Stimulated activated CD4-positive, alpha-beta T cell treated with anti-CD3 and anti-CD28 coated beads, TNF-alpha, amount 100 ng/mL, for 1 hour (primary cell): ENCODE measurements around the gene AFG1L.
"Not testable (repeated sequence)": the region's sequence is repeated elsewhere in the genome, so short reads cannot be mapped to it uniquely, and the experiment has no call there.

Source experiments
- DNase-seq, 3 donors: peaks; one replicate each; pipeline ENCODE4 v3.0.0-alpha.2; 2020; ENCODE audit warnings: low read depth in 3 of 3, low spot score in 1 of 3

Gene AFG1L

GRCh38 chr6:108407904-108408827 lies 113.3 kb downstream of the AFG1L start:
- no peak for DNase-seq

DNA sequence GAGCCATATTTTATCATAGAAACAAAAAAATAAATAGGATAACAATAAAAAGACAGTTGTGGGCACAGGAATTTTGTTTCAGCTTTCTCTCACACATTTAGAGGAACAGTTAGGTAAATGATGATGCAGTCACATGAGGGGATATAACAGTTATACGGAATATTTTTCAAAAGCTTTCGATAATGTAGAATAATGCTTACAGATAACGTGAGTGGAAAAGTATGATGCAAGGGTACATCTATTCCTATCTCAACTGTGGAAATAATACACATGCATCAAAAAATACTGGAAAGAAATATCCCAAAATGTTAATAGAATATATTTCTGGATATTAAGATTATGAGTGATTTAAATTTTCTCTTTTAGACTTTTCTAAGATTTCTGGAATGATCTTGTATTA lies 114.0 kb downstream of the AFG1L start:
- no peak for DNase-seq

DNA sequence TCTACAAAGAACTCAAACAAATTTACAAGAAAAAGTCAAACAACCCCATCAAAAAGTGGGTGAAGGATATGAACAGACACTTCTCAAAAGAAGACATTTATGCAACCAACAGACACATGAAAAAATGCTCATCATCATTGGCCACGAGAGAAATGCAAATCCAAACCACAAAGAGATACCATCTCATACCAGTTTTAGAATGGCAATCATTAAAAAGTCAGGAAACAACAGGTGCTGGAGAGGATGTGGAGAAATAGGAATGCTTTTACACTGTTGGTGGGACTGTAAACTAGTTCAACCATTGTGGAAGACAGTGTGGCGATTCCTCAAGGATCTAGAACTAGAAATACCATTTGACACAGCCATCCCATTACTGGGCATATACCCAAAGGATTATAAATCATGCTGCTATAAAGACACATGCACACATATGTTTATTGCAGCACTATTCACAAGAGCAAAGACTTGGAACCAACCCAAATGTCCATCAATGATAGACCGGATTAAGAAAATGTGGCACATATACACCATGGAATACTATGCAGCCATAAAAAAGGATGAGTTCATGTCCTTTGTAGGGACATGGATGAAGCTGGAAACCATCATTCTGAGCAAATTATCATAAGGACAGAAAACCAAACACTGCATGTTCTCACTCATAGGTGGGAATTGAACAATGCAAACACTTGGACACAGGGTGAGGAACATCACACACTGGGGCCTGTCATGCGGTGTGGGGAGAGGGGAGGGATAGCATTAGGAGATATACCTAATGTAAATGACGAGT lies 121.4 kb downstream of the AFG1L start:
- DNase-seq = not testable (repeated sequence)

GRCh38 chr6:108417027-108417426 lies 122.2 kb downstream of the AFG1L start:
- DNase-seq = no peak

DNA sequence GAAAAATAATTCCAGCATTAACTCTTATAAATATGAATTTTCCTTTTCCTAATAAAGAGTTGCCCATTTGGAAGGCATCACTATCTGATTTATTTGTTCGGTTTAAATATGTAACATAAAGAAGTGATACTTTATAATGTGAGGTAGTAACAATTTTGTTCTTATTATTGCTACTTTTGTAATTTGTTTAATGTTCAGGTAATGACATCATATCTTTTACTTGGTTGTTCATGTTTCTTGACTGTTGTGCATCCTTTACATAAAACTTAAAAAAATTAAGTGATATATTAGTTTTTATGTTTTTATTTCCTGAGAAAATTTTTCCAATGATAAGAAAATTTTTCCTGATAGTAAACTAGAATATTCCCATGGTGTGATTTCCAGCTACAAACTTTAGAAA lies 124.6 kb downstream of the AFG1L start:
- no peak for DNase-seq

- DNase-seq = no peak
Measured at GRCh38 chr6:108419934-108420609, 125.2 kb downstream of the AFG1L start.

DNA sequence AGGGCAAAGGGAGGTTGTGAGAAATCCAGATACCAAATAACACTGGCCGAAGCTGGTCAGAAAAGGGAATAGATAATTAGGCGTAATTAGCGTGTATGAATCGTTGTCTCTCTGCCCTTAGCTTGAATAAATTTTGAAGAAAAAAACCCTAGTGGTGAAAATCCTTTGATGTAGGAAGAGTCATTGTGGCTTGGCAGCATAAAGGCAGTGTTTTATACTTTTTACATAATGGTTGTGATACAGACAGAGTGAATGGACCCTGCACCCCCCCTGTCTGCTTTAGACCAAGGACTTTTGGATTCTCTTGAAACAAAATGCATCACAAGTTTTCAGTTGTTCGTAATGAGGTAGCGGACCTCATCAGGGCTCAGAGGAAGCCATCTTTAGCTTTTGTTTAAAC lies 126.5 kb downstream of the AFG1L start:
- no peak for DNase-seq

- no peak for DNase-seq
Measured at GRCh38 chr6:108423982-108424705, 129.3 kb downstream of the AFG1L start.

GRCh38 chr6:108425428-108425827 lies 130.6 kb downstream of the AFG1L start:
- DNase-seq = no peak

DNA sequence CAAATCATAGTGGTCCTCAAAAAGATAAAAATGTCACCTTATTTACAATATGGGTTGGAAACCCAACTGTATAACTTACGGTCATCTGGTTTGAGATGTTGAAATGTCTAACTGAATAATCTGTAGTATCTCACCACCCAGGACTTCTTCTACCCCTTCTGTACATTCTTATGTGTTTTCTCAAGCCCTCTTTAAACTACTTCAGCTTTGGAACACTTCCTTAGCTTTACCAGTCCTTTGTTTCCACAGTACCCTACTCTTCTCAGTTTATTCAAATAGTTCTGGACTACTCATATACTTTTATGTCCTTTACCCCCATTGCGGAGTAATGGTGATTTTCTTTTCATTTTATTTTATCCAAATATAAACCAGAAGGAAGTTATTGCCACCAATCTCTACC lies 137.3 kb downstream of the AFG1L start:
- no peak for DNase-seq

GRCh38 chr6:108432792-108433191 lies 137.9 kb downstream of the AFG1L start:
- no peak for DNase-seq

DNA sequence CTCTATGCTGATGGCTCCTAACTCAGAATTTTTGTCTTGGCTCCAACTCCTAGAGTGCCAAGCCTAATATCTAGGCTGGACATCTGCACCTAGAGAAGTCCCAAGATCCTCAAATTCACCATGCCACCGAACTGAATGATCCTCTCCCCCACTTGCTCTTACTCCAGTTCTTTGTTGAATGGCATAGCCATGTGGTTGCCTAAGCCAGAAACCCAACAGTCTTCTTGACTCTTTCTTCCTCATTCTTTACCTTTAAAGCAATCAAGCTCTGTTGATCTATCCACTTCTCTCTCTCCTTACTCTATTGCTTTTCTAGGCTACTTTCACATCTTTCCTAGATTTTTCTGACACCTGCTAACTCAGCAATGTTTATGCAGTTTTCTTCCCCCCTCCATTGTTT lies 139.4 kb downstream of the AFG1L start:
- DNase-seq = no peak

GRCh38 chr6:108435391-108435790 lies 140.5 kb downstream of the AFG1L start:
- DNase-seq = no peak

- no peak for DNase-seq
Measured at GRCh38 chr6:108436771-108437170, 141.9 kb downstream of the AFG1L start.

DNA sequence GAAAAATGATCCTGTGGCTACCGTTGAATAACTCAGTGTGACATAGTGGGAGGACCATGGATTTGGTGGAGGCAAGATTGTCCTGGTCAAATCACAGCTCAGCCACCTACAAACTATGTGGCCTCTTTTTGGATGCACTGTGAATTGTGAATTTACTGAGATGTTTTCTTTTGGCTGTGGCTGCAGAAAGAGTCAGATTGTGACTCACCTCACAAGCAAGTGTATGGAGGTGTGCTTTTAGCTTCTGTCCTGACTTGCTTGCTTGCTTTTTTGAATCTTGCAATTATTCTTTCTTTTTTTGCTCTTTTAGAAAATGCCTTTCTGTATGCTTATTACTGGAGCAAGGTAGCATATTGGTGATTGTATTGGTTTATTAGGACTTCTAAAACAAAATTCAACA lies 143.0 kb downstream of the AFG1L start:
- DNase-seq = no peak

DNA sequence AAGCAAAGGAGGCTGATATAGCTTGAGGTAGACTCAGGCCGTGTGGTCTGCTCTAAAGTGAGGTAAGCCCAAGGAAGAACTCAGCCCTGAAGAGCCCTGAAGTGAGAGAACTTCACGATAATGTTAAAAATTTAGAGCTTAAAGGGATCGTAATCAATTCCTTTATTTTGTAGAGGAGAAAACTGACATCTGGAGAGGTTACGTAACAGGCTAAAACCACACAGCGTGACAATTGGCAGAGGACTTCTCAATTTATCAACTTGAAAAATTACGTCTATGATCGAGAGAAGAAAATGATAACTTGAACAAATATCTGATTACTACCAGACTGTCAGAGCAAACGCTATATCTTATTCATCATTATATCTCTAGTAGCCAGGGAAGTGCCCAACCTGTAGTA lies 144.1 kb downstream of the AFG1L start:
- no peak for DNase-seq

GRCh38 chr6:108441141-108441540 lies 146.3 kb downstream of the AFG1L start:
- DNase-seq = no peak

DNA sequence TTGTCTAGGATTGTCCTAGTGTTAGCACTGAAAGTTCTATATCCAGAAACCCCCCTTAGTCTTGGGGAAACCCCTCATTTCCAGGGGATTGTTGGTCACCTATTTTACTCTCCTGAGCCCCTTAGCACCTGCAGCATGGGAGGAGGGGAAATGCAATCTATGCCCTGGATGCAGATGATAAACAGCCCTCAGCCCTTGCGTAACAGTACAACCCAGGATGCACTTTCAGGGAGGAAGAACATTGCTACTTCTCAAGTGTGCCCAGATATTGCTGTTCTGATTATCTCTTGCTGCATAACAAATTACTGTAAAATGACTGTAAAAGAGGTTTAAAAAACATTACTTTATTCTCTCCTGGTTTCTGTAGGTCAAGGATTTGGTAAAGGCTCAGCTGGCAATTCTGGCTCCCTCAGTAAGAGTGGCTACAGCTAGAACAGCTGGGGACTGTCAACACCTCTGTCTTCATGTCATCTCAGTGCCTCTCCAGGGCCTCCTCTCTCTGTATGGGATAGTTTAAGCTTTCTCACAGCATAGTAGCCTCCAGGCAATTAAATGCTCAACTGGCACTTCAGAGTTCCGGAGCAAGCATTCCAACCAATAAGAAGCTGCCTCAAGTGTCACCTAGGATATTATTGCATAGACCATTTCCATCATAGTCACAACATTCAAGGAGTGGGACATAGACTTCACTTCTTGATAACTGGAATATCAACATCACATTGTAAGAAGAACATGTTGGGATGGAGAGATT lies 148.1 kb downstream of the AFG1L start:
- no peak for DNase-seq

- no peak for DNase-seq
Measured at GRCh38 chr6:108446629-108447150, 151.8 kb downstream of the AFG1L start.

DNA sequence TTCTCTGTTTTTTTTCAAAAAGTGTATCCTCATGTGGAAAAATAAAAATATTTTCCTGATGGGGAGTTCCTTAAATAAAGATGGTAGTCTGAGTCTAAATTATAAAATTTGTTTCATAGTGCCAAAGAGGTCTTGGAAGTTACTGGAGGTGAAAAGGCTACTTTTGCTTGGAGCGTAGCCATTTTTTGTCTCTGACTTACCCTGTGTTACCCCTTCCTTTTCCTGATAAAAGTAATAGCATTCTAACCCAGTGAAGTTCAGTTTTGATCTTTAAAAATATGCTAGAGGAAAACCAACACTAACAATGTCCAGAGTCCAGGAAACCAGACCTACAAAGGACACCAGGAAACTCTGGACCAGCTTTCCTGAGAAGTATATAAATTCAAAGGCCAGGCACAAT lies 153.6 kb downstream of the AFG1L start:
- DNase-seq = no peak
